ENCODE results near the gene CDH24. TPM values are rescaled to one million over a fixed set of nuclear protein-coding genes. Genes with fewer than 3 reads are reported as not detected.

The CDH24 gene
- total and polyA plus RNA-seq, 2 donors (not counting 1 experiment from before 2014, with no cell fraction given): 0.96 to 1.0 TPM

DNA sequence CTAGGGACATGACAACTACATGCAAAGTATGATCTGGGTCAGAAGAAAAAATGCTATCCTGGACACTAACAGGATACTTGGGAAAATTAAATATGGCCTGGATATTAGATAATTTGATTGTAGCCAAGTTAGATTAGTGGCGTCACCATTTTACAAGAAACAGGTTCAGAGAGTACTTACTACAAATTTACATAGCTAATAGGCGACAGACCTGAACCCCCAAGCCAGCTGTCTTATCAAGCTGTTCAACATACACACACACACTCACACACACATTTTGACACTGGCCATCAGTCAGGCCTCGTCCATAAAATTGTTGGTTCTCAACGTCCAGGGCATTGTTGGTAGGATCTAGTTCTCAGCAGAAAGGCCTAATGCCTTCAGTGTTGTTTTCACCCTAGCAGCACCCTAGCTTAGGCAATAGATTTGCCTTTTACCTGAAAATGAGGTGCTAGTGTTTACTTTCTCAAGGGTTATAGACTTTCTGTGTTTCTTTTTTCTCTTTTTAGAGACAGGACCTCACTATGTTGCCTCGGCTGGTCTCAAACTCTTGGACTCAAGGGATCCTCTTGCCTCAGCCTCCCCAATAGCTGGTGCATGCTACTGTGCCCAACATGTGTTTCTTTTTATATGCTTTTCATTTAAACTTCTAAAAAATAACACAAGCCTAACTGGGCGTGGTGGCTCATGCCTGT lies 44.1 kb downstream of the CDH24 start:
- H3K4me2 ChIP-seq (replicated peaks; ENCODE audit: low read depth, low read length, poor library complexity, severe bottlenecking): no peak overlapping the region
- no peaks in the 10 kb centered on the region for H4K20me1 ChIP-seq (ENCODE audit: control insufficient read depth, insufficient read depth, low read length, poor library complexity, severe bottlenecking)
- no peaks in the 10 kb centered on the region for H3K79me2 ChIP-seq (ENCODE audit: control insufficient read depth, insufficient read depth, low read length)
- 93% methylated on average over 4 of the region's 6 CpGs for WGBS (ENCODE audit: insufficient coverage)
- ChIA-PET CTCF (interaction anchor here (0.9 to 3.6 kb wide), 7 partner anchors 9 to 56 kb away, joined by 3 to 12 read pairs (median 4); partner anchors contain the start of genes AJUBA and CDH24), POLR2A (interaction anchor here (0.6 kb wide), 1 partner anchor 11 kb away, joined by 12 read pairs; no protein-coding TSS in a partner anchor)
- H3K27me3 Mint-ChIP-seq: no peaks in the 10 kb centered on the region
- no peak overlapping the region for H3K4me3 ChIP-seq (ENCODE audit: control extremely low read depth in 1 of 5, extremely low read depth in 1 of 5, insufficient read depth in 1 of 5, low read depth in 2 of 5, low read length in 4 of 5)
- ATAC-seq (ENCODE audit: low read depth): no peak
- H2AFZ ChIP-seq (ENCODE audit: insufficient read depth, low read depth, low read length, poor library complexity, severe bottlenecking): no peak overlapping the region
- peaks cover 10 to 18% of the 10 kb centered on the region in 2 donors for H3K4me1 ChIP-seq (ENCODE audit: control insufficient read depth in 2 of 2, insufficient read depth in 2 of 2, low read length in 2 of 2)
- H3K4me3 Mint-ChIP-seq: no peak overlapping the region
- TF ChIP-seq, protein P1, sequence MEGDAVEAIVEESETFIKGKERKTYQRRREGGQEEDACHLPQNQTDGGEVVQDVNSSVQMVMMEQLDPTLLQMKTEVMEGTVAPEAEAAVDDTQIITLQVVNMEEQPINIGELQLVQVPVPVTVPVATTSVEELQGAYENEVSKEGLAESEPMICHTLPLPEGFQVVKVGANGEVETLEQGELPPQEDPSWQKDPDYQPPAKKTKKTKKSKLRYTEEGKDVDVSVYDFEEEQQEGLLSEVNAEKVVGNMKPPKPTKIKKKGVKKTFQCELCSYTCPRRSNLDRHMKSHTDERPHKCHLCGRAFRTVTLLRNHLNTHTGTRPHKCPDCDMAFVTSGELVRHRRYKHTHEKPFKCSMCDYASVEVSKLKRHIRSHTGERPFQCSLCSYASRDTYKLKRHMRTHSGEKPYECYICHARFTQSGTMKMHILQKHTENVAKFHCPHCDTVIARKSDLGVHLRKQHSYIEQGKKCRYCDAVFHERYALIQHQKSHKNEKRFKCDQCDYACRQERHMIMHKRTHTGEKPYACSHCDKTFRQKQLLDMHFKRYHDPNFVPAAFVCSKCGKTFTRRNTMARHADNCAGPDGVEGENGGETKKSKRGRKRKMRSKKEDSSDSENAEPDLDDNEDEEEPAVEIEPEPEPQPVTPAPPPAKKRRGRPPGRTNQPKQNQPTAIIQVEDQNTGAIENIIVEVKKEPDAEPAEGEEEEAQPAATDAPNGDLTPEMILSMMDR (IDR thresholded peaks at IDR 0.05): no peak
- TF ChIP-seq EZH2 (IDR thresholded peaks at IDR 0.05; ENCODE audit: borderline replicate concordance, insufficient read depth, low read depth, low read length, poor library complexity, severe bottlenecking): no peak
- H3K27ac Mint-ChIP-seq: no peak overlapping the region
- no peaks in the 10 kb centered on the region for H3K36me3 ChIP-seq (replicated peaks in 1 of 2; ENCODE audit: control extremely low read depth in 1 of 2, control insufficient read depth in 1 of 2, extremely low read depth in 1 of 2, insufficient read depth in 2 of 2, low read length in 1 of 2)
- H3K4me1 Mint-ChIP-seq: peaks cover 21% of the 10 kb centered on the region
- H3K9me3 Mint-ChIP-seq (ENCODE audit: insufficient read depth): no peaks in the 10 kb centered on the region
- no peak for DNase-seq
- H3K27ac ChIP-seq (ENCODE audit: low read length in 2 of 2): no peak overlapping the region
- H3K9me3 ChIP-seq (ENCODE audit: control extremely low read depth in 1 of 3, control insufficient read depth in 2 of 3, insufficient read depth in 1 of 3, low read length in 2 of 3): no peaks in the 10 kb centered on the region
- no peaks in the 10 kb centered on the region for H3K27me3 ChIP-seq (replicated peaks in 1 of 4; ENCODE audit: control extremely low read depth in 1 of 4, control insufficient read depth in 3 of 4, insufficient read depth in 4 of 4, low read length in 3 of 4)
- intact Hi-C loops (cut with micrococcal nuclease): no loop called here
- H3K9ac ChIP-seq (ENCODE audit: low read length): no peak overlapping the region

Measured in B cell (primary cell).